Measurements from ENCODE around the gene SGMS1.

GRCh38 chr10:50610368-50610767 lies 13.4 kb downstream of the SGMS1 start:
- TF ChIP-seq, protein P1, sequence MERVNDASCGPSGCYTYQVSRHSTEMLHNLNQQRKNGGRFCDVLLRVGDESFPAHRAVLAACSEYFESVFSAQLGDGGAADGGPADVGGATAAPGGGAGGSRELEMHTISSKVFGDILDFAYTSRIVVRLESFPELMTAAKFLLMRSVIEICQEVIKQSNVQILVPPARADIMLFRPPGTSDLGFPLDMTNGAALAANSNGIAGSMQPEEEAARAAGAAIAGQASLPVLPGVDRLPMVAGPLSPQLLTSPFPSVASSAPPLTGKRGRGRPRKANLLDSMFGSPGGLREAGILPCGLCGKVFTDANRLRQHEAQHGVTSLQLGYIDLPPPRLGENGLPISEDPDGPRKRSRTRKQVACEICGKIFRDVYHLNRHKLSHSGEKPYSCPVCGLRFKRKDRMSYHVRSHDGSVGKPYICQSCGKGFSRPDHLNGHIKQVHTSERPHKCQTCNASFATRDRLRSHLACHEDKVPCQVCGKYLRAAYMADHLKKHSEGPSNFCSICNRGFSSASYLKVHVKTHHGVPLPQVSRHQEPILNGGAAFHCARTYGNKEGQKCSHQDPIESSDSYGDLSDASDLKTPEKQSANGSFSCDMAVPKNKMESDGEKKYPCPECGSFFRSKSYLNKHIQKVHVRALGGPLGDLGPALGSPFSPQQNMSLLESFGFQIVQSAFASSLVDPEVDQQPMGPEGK (CRISPR knock-in tag; IDR thresholded peaks at IDR 0.05; ENCODE audit: borderline replicate concordance), result no peak
- TF ChIP-seq ZFP3 (CRISPR knock-in tag; IDR thresholded peaks at IDR 0.05), result no peak
- no peak for TF ChIP-seq CSDC2 (CRISPR knock-in tag; IDR thresholded peaks at IDR 0.05)
- TF ChIP-seq ARNTL (CRISPR knock-in tag; IDR thresholded peaks at IDR 0.05; ENCODE audit: borderline replicate concordance, low read depth), result no peak
- no peak for TF ChIP-seq ZFP30 (CRISPR knock-in tag; IDR thresholded peaks at IDR 0.05)
- TF ChIP-seq ZC3H10 (CRISPR knock-in tag; IDR thresholded peaks at IDR 0.05), result no peak
- TF ChIP-seq BACH2 (CRISPR knock-in tag; IDR thresholded peaks at IDR 0.05; ENCODE audit: borderline replicate concordance), result no peak
- TF ChIP-seq, protein P2, sequence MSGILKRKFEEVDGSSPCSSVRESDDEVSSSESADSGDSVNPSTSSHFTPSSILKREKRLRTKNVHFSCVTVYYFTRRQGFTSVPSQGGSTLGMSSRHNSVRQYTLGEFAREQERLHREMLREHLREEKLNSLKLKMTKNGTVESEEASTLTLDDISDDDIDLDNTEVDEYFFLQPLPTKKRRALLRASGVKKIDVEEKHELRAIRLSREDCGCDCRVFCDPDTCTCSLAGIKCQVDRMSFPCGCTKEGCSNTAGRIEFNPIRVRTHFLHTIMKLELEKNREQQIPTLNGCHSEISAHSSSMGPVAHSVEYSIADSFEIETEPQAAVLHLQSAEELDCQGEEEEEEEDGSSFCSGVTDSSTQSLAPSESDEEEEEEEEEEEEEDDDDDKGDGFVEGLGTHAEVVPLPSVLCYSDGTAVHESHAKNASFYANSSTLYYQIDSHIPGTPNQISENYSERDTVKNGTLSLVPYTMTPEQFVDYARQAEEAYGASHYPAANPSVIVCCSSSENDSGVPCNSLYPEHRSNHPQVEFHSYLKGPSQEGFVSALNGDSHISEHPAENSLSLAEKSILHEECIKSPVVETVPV (CRISPR knock-in tag; IDR thresholded peaks at IDR 0.05), result no peak
- no peak for TF ChIP-seq ZNF8 (CRISPR knock-in tag; IDR thresholded peaks at IDR 0.05)
- no peak for TF ChIP-seq RARB (CRISPR knock-in tag; IDR thresholded peaks at IDR 0.05)
- no peak for TF ChIP-seq POU6F1 (CRISPR knock-in tag; IDR thresholded peaks at IDR 0.05; ENCODE audit: borderline replicate concordance, low read depth)
- TF ChIP-seq SNAI2 (CRISPR knock-in tag; IDR thresholded peaks at IDR 0.05), result no peak

Data from SK-N-SH treated with all-trans-retinoic acid at 6 μM for 48 hours (cell line).